ENCODE measurements around the gene SLC35E1.
"Not testable (repeated sequence)": the region's sequence is repeated elsewhere in the genome, so short reads cannot be mapped to it uniquely, and the experiment has no call there.

SLC35E1 gene

GRCh38 chr19:16508546-16508945 lies 63.7 kb downstream of the SLC35E1 start:
- DNase-seq (ENCODE audit: low spot score): no peak
- TF ChIP-seq CTCF (IDR thresholded peaks at IDR 0.05; ENCODE audit: extremely low read depth, missing control alignments): no peak

DNA sequence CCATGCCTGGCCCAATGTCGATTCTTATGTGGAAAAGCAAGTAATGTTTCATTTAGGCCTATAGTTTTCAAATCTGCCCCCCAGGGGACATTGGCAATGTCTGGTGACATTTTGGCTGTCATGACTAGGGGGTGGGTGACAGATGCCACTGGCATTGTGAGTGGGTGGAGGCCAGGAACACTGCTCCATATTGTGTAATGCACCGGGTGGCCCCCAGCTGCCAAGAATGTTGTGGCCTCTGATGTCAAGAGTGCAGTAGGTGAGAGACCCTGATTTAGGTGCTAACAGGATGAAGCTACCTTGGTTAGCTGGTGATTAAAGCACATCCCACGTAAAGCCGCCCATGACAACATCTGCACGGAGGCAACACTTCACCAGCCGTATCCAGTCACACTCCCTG lies 65.3 kb downstream of the SLC35E1 start:
- no peak for DNase-seq (ENCODE audit: low spot score)
- TF ChIP-seq CTCF (IDR thresholded peaks at IDR 0.05; ENCODE audit: extremely low read depth, missing control alignments): no peak

DNA sequence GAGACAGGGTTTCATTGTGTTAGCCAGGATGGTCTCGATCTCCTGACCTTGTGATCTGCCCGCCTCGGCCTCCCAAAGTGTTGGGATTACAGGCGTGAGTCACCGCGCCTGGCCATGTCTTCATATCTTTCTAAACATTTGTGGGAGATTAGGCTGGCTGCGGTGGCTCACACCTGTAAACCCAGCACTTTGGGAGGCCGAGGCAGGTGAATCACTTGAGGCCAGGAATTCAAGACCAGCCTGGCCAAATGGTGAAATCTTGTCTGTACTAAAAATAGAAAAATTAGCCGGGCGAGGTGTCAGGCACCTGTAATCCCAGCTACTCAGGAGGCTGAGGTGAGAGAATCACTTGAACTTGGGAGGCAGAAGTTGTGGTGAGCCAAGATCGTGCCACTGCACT lies 66.1 kb downstream of the SLC35E1 start:
- not testable (repeated sequence) for DNase-seq (ENCODE audit: low spot score)

GRCh38 chr19:16504271-16504670 lies 67.9 kb downstream of the SLC35E1 start:
- TF ChIP-seq CTCF (IDR thresholded peaks at IDR 0.05; ENCODE audit: extremely low read depth, missing control alignments): no peak
- DNase-seq (ENCODE audit: low spot score): no peak

Data from GM20000 (cell line).